ENCODE data around the gene GLP2R. TPM values are rescaled to one million over a fixed set of nuclear protein-coding genes. Genes with fewer than 3 reads are reported as not detected.
"Not testable (repeated sequence)": the region's sequence is repeated elsewhere in the genome, so short reads cannot be mapped to it uniquely, and the experiment has no call there.

GLP2R gene
- total RNA-seq, 1 donor from 2014 or later = not detected

DNA sequence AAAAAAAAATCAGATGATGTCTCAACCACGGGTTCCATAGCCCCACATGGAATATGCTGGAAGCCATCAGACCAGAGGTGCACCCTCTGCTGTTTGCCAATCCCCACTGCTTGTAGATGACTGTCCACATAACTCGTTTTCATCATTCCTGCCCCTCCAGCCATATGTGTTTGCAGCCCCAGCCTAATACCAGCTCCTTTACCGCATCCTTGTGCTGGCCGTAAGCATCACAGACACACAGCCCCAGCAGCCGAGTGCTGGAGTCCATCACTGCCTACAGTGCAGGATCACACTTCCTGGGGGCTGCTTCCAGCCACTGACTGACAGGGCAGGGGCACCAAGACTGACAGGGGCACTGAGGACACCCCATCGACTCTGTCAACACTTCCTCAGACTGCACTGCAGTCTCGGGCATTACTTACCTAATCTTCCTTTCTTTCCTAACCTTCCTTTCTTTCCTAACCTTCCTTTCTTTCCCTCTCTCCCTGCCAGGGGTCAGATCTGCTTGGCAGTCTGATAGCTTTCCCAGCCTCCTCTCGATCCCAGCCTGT is 74.4 kb downstream of the GLP2R start:
- no peak for DNase-seq

DNA sequence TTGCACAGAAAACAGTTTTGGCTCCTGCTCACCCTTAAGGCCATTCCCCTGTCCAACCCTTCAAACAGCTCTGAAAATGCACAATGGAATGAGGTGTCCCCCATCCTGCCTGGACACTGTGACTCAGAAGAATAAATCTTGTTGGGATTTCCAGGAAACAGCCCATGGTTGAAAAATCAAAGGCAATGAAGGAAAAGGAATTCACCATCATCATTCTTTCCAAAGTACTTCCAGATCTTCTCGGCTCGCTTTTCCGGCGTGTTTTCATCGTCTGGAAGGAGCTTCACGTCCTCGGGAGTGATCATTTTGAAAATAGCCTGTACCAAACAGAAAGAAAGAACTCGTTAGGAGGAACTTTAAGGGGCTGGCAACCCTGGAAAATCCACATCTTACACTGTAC is 75.1 kb downstream of the GLP2R start:
- no peak for DNase-seq

DNA sequence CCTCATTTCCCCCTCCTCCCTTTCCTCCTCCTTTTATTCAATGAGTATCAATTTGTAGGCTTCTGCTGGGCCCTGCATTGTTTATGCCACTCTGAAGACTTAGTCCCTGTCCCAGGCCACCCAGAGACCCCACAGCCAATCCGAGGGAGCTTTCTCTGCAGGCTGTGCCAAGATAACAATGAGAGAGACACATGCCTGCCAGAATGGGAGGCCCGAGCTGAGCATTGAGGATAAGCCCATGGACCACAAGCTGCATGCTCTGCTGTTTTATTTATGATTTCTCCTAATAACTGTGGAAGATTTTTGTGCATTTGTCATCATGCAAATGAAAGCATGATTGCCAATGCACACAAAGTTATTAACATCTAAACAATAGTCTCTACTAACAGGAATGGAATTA is 76.4 kb downstream of the GLP2R start:
- DNase-seq = no peak

GRCh38 chr17:9904277-9905077 is 78.8 kb downstream of the GLP2R start:
- no peak for DNase-seq

GRCh38 chr17:9905078-9905415 is 79.3 kb downstream of the GLP2R start, which contains the start of gene RCVRN:
TSS of gene RCVRN (minus strand) at chr17:9905271. CDS start at chr17:9905180, 91 bp downstream.
- no peak for DNase-seq

- no peak for DNase-seq
Measured at GRCh38 chr17:9905902-9906301, 80.2 kb downstream of the GLP2R start.

DNA sequence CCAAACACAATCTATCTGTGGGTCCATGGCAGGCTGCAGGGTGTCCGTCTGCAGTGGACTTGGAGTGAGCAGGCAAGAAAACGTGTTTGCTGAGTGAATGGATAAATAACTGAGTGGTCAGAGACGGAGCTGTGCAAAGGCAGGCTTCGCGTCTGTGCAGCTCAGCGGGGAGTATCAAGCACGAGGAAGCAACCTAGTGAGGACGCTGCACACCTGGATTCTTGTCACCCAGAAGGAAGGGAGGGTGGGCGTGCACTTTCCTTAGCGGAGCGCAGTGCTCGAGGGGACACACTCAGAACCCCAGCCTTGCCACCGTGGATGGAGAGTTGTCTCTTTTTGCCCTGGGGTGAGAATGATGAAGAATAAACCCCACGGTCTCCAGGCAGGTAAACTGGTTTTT is 80.9 kb downstream of the GLP2R start:
- no peak for DNase-seq

GRCh38 chr17:9907131-9907530 is 81.4 kb downstream of the GLP2R start:
- no peak for DNase-seq

- no peak for DNase-seq
Measured at GRCh38 chr17:9907883-9908648, 82.3 kb downstream of the GLP2R start.

- no peak for DNase-seq
Measured at GRCh38 chr17:9908649-9909042, 82.9 kb downstream of the GLP2R start.

DNA sequence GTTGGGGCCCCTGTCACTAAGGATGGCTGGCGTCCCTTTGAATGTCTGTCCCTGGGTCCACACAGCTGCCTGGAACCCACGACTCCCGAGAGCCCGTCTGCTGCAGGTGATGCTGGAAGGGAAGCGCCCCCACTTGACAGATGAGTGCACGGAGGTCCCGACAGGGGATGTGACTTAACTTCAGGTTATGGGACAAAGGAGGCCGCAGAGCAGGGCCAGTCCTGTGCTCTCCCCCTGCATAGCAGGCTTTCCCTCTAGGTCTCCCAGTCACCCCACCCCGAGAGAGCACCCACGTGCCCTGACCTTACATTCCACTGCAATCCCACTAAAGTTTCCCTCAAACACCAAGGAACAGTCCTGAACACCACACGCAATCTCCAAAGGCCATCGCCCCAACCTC is 85.4 kb downstream of the GLP2R start:
- DNase-seq = no peak

DNA sequence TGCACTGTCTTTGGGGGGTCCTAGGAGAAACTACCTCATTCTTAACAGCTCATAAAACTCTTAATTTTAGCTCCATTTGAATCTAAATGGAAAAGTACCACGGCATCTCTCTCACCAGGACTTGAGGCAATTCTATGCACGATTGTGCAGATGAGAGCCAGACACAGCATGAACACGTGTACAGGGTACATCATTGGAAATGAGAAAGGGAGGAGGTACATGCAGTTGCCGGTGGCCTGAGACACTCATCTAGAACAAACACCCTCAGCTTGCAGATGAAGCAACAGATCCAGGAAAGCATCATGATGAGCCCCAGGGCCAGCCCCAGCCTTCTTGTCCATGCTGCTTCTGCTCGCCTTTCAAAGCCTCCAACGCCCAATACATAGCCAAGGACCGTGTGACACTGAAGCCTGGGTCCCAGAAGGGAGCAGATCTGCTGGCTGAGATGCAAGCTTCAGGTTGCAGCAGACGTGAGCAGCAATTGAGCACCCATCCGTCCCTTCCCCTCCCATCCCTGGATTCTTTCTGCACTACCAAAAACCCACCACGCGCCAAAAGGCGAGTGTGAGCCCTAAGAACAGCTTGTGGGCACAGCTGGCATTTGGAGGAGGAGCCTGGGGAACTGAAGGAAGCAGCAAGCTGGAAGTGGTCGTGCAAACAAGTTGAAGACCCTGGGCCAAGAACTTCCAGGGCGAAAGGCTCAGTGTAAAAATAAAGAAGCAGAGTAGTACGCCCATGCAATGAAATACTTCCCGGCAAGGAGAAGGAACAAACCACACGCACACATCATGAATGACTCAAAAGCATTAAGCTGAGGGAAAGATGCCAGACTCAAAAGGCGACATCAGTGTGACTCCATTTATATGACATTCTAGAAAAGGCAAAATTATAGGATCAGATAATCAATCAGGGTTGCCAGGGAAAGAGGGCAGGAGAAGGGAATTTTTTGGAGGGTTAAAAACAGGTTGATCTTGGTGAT is 86.7 kb downstream of the GLP2R start:
- DNase-seq = no peak

GRCh38 chr17:9913476-9913875 is 87.8 kb downstream of the GLP2R start:
- no peak for DNase-seq

DNA sequence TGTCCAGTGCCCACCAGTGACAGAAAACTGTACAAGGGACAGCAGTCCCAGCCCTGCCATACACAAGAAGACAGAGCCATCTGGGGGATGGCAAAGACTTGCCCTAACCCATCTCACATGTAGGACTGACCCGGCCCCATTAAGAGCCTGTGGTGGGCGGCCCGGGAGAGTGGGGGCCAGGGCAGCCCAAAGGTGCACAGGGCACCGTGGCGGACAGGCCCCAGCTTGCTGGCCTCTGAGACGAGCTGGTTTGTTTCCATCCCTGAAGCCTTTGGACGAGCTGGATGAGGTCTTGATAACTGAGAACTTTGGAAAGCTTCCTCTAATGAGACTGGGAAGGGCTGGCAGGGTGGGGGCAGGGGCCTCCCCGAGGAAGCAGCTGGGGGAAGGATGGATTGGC is 90.4 kb downstream of the GLP2R start:
- no peak for DNase-seq

- no peak for DNase-seq
Measured at GRCh38 chr17:9917131-9917530, 91.4 kb downstream of the GLP2R start.

- no peak for DNase-seq
Measured at GRCh38 chr17:9917801-9918200, 92.1 kb downstream of the GLP2R start.

DNA sequence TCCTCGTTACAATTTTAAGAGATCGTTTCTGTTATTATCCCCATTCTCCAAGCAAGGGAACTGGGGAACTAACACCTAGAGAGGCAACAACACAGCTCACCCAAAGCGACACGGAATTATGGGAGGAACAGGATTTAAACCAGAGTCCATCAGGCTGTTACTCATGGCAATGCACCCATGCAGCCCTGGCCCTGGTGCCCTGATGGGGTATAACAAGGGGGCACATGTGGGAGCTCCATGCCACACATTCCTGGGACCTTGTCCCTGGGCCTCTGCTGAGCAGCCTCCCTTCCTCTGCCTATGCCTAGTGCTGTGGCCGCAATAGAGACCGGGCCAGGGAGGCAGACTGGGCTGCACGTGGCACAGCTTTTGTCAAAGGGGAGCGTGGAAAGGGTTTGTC is 92.6 kb downstream of the GLP2R start:
- DNase-seq = no peak

DNA sequence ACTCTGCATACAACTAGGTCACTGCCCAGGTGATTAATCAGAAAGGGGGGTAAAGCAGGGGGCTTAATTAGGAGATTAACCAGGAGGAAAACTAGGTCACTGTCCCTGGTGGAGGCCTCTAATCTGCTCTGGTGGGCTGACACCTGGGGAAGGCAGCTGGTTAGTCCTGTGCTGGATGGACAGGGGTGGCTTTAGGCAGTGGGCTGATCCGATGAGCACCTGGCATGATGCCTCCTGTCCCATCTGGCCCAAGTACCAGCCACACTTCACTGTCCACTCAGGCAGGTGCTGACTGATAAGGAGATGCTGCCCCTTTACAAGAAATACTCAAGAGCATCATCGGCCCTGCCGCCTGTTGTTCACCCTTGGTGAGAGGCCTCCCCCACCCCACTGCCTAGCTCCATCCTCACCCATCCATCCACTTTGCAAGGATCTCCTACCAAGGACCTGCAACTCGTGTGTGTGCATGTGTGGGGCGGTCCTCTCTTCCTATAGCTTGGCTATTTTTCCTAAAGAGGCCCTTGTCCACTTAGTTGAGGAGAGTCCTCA is 93.2 kb downstream of the GLP2R start:
- no peak for DNase-seq

GRCh38 chr17:9921216-9921615 is 95.5 kb downstream of the GLP2R start:
- not testable (repeated sequence) for DNase-seq

GRCh38 chr17:9922012-9922848 is 96.5 kb downstream of the GLP2R start:
- DNase-seq = no peak

- DNase-seq = no peak
Measured at GRCh38 chr17:9924735-9925191, 99.0 kb downstream of the GLP2R start.
